ENCODE results near the gene CHMP1B. TPM values are rescaled to one million over a fixed set of nuclear protein-coding genes. Genes with fewer than 3 reads are reported as not detected.
"Not testable (repeated sequence)": the region's sequence is repeated elsewhere in the genome, so short reads cannot be mapped to it uniquely, and the experiment has no call there.

Gene CHMP1B
- polyA plus RNA-seq, 4 donors = 50.5 to 54.8 (median 53.7) TPM

DNA sequence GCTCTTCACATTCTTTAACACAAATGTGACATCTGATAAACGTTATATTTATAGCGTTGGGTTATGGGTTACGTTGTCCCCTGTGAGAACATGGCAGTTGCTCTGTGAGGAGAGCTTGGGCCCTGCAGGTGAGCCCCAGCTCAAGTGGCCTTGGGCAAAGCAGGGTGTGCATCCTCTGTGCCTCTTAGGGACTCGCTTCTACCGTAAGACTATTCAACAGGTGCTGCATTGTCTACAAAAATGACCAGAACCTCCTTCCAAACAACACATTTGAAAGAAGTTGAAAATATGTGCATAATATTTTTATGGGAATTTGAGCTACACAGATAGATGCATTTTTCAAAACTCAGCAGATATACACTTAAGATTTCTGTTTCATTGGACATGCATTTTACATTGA is 16.4 kb upstream of the CHMP1B start:
- no peak for DNase-seq (ENCODE audit: low read depth in 4 of 4, low spot score in 3 of 4)

DNA sequence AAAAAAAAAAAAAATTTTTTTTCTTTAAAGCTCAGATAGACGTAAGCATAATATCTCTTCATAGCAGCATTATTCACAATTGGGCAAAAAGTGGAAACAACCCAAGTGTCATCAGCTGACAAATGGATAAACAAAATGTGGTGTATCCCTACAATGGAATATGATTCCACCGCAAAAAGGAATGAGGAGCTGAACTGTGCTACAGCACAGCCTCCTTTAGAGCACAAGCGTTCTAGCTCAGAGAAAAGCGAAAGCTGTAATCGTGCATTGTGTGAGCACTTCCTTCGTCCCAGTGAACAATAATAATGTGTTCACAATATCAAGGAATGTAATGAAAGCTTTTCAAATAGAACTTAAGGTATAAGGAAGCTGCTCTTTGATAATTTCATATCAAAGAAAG is 11.7 kb upstream of the CHMP1B start:
- DNase-seq (ENCODE audit: low read depth in 4 of 4, low spot score in 3 of 4) = no peak

DNA sequence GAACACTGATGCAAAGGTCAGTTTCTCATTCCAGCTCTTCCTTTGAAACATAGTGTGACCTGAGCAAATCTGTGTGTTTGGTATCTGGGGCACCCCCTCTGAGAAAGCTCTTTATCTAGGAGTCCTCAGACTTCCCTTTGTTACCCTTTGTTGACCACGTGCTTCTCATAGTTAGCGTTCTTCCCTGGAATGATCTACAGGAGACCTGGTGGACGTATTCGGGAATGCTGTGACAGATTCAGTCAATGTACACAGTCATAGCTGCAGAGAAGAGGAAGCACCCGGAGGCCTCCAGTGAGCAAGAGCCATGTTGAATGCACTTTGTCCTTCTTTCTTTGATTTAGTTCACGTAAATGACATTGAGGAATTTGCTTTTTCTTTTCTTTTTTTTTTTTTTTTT is 10.7 kb upstream of the CHMP1B start:
- no peak for DNase-seq (ENCODE audit: low read depth in 4 of 4, low spot score in 3 of 4)

DNA sequence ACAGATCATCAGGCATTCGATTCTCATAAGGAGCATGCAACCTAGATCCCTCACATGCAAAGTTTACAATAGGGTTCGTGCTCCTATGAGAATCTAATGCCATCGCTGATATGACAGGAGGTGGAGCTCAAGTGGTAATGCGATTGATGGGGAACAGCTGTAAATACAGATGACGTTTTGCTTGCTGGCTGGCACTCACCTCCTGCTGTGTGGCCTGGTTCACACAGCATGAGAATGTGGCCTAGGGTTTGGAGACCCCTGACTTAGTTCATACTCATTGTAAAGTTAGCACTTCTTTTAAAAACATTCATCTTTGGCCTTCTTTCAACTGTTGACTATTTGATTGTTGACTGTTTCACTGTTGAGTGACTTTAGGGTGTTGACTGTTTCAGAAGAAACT is 8.7 kb upstream of the CHMP1B start:
- DNase-seq (ENCODE audit: low read depth in 4 of 4, low spot score in 3 of 4) = no peak

DNA sequence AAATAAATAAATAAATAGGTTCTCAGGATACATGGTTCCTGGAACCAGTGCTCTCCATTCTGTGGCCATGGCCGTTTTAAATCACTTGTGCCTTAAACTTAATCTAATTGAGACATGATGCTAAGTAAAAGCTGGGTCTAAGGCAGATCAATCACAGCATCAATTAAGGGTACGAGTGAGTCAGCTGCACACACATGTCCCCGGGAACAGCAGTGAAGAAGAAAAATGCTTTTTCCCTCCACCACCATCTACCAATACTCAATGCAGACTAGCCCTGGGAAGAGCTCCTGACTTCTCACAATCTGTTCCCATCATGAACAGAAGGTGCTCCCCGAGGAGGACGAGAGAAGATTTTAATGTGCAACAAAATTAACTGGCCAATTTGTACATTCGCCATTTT is 6.8 kb upstream of the CHMP1B start:
- DNase-seq (ENCODE audit: low read depth in 4 of 4, low spot score in 3 of 4) = no peak

DNA sequence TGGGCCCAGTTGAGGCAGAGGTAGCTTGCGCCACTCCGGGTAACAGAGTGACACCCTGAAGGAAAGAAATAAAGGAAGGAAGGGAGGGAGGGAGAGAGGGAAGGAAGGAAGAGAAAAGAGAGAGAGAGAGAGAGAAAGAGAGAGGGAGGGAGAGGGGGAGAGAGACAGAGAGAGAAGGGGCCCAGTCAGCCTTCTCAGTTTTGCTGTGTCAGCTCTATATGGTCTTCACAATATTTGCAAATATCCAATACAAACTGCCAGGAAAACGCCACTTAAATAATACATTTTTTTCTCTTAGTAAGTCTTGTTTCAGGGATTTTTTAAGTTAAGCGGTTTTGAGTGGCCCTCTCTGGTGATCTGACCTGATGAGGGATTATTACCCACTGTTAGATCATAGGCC is 5.6 kb upstream of the CHMP1B start:
- no peak for DNase-seq (ENCODE audit: low read depth in 4 of 4, low spot score in 3 of 4)

DNA sequence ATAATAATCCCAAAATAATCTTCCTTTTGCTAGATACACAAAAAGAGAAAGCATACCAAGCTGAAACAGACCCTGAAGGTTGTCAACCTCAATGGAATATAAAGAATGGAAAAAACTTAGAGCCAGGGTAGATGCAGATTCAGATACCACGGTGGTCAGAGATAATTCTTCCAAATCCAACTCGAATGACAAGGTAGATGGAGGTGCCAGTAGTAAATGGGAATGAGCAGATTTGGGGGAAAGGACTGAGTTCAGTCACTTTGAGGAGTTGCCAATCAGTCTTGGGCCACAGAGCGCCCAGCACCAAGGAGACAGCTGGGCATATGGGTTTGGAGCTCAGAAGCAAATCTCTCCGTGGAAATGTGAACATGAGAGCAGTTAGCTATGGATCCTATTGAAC is 3.4 kb upstream of the CHMP1B start:
- no peak for DNase-seq (ENCODE audit: low read depth in 4 of 4, low spot score in 3 of 4)

DNA sequence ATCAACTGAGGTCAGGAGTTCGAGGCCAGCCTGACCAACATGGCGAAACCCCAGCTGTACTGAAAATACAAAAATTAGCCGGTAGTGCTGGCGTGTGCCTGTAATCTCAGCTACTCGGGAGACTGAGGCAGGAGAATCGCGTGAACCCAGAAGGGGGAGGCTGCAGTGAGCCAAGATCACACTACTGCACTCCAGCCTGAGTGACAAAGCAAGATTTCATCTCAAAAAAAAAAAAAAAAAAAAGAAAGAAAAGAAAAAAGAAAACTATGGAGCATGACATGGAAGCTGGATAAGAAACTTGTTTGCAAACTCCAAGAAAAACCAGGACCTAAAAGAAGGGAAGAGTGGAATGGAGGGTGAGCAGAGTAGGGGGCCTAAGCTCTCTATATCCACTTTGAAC is 1.9 kb upstream of the CHMP1B start:
- DNase-seq (ENCODE audit: low read depth in 4 of 4, low spot score in 3 of 4) = no peak

DNA sequence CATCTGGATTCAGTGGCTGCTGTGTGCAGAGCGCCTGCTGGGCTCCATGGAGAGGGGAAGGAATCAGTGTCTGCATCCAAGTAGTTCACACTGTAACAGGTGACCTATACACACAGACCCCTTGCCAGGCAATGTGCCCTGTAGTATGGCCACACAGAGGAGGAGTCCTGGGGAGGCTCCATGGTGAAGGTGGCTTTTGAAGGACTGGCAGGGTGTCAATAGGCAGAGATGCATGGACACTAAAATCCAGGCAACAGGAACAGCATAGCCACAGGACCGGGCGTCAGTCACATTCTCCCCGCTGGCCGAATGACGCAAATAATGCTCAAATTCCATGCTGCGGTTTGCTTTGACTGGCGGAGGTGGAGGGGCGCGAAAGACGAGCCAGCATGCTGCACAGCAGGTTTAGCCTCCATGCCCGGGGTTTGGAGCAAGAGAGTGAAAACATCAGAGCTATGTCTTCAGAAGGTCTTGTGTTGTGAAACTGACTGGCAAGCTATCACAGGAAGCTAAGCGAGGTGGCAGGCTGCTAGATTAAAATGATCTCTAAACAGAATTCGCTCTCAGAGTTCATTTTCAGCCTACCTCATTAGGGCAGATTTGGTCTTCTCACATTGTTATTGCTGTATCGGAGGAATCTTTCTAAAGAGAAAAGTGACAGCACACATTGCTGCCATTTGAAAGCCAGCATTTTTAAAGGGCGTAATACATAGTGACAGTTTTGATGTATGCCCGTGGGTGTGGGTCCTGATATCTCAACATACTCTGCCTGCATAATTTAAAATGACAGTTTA is 1.2 kb upstream of the CHMP1B start:
- peak in 3 of 4 donors; percentile 32 to 43 (median 36) for DNase-seq (ENCODE audit: low read depth in 4 of 4, low spot score in 3 of 4)

DNA sequence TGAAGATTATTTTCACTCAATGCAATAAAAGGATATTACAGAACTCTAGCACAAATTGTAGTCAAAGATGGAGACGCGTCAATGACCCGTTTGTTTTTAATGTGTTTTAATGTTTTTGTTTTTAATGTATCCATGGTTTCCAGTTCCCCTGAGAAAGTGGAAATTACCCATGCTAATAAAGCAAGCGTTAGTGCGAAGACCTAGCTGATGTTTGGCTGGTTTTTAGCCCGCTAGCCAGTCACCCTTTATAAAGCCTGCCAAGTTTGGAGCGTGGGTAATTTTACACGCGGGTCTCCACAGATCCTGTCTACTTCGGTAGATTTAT is 430 bp upstream of the CHMP1B start:
- DNase-seq (ENCODE audit: low read depth in 4 of 4, low spot score in 3 of 4) = no peak

DNA sequence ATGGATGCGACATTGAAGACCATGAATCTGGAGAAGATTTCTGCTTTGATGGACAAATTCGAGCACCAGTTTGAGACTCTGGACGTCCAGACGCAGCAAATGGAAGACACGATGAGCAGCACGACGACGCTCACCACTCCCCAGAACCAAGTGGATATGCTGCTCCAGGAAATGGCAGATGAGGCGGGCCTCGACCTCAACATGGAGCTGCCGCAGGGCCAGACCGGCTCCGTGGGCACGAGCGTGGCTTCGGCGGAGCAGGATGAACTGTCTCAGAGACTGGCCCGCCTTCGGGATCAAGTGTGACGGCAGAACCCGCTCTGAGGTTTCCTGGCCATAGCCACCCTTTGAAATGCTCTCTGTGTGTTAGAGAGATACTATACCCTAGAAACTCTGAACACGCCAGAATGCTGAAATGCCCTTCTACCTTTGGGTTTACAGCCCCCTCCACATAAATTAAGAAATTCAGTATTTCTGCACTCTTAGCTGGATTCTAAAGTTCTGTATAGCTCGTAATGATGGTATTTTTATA is 659 bp downstream of the CHMP1B start:
- DNase-seq (ENCODE audit: low read depth in 4 of 4, low spot score in 3 of 4) = peak in 2 of 4 donors; percentile 19 to 27

DNA sequence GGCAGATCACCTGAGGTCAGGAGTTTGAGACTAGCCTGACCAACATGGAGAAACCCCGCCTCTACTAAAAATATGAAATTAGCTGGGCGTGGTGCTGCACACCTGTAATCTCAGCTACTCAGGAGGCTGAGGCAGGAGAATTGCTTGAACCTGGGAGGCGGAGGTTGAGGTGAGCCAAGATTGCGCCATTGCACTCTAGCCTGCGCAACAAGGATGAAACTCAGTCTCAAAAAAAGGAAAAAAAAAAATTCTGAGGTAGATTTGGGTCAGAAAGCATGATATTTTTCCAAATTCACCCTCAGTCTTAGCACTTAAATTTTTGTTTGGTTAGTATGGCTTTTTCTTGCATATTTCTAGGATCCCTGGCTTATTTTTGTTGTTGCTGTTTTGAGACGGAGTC is 3.3 kb downstream of the CHMP1B start:
- not testable (repeated sequence) for DNase-seq (ENCODE audit: low read depth in 4 of 4, low spot score in 3 of 4)

DNA sequence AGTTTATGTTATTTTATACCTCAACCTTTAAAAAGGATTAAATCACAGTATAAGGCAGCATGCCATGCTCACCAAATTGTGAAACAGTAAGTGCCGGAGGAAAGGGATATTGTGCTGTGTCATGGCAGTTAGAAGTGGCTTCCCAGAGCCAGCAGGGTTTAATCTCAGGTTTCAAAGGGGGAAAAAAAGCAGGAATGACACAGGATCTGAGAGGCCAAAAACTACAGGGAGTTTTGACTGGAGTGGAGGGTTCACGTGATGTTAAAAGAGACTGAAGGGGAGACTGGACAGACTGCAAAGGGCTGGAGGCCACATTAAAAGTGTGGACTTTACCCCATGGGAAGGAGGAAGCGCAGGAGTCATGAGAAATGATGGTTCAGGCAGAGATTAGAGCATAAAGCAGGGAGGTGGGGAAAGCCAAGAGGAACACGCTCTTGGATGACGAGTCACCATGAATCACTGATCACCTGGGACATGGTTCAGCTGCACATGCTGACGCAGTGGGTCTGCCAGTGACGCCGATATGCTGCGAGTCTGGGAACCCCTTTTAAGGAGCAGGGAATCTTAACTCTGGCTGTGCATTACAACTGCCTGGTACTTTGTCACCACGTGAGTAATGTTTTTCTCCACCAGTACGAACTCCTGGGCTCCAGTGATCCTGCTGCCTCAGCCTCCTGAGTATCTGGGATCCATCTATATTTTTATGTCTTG is 6.1 kb downstream of the CHMP1B start:
- peak in 3 of 4 donors; percentile 11 to 54 (median 13) for DNase-seq (ENCODE audit: low read depth in 4 of 4, low spot score in 3 of 4)

DNA sequence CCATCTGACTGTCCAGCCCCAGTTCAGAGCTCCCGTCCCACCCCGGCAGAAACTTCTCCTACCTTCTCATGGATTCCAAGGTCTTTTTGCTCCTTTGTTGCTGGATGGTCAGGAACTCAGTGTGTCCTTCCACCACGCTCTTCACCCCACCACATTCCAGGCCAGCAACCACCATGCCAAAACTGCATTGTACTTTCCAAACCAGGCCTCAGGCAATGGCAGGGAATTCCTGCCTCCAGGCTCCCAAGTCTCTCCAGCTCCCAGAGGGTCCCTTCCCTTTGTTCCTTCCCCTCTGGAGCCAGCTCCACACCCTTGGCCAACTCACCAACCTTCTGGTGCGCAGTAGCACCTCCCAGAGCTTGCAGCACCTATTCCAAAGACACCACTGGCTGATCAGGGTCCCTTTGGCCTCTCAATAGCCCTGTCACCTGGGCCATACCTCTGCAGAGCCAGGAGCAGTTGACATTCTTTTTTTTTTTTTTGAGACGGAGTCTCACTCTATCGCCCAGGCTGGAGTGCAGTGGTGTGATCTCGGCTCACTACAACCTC is 8.1 kb downstream of the CHMP1B start:
- no peak for DNase-seq (ENCODE audit: low read depth in 4 of 4, low spot score in 3 of 4)

DNA sequence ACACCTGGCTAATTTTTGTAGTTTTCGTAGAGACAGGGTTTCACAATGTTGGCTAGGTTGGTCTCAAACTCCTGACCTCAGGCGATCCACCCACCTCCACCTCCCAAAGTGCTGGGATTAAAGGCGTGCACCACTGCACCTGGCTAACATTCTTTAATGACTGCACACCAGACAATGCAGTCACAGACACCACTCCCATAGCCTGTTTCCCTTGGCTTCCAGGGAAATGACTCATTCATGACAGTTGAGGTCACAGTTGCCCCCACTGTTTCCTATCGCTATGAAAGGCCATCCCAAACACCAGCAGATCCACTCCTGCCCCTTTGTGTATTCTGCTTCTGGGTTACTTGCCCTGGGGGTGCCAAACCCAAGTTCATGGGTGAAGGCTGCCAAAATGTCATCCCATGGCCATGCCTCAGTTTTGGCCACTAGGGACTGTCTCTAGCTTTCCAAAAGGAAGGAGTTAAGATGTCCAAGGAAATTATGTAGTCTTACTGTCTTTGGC is 8.7 kb downstream of the CHMP1B start:
- no peak for DNase-seq (ENCODE audit: low read depth in 4 of 4, low spot score in 3 of 4)

DNA sequence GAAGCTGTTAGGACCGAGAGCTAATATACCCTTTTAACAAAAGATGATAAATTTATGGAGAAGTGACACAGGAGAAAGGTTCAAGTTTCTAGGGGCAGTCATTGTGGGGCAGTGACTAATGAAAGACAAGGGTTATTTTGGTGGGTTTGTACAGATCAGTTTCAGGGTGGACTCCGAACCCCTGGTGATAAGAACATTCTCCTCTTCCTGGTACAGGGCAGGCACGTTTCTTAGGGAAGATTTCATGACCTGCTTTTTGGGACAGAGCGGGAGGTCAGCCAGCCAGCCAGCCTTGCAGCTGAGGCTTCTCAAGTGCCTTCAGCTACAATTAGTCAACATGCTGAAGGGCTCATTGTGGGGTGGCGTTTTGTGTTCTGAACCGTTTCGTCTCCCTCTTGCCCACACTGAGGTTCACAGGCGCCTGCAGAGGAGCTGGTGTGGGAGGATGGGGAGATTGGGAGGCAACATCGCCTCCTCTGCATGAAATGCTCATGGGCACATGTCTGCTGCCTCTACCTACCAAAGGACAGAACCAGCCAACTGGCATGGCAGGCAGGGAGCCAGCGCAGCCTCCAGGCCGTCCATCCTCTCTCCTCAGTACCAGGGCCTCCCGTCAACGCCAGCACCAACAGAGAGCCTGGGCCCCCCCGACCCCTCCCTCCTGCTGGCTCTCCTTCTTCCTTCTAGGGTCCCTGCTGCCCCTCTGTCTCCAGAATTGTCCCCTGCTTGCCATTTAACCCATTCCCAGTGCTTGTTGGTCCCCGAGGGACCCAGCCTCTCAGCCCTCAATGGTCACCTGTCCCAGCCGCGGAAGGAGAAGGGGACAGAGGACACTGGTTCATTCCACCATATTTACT is 9.6 kb downstream of the CHMP1B start:
- DNase-seq (ENCODE audit: low read depth in 4 of 4, low spot score in 3 of 4) = no peak

DNA sequence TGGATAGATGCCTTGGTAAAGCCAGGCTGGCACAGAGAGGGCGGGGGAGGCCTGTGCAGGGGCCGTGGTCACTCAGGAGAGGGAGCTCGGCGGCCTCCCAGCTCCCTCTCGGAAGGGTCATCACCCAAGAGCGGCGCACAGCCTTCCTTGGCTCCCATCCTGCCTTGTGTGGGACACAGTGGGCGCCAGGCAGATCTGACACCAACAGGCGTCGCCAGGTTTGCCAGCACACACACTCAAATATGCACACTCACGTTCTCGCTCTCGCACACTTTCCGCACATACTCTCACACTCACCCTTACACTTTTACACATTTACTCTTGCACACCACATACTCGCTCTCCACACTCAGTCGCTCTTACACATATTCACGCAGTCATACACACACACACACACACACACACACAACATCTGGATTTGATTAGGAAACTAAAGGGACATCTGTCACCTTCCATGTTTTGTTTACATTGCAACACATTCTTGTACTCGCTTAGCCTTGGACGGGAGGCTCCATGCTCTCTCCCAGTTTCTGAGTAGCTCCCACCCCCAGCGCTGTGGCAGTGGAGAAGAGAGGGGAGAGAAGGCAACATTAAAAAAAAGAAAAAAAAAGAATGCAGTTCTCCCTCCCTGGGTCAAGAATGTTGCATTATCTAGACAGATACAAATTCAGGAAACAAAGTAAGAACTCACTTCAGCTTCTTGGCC is 10.5 kb downstream of the CHMP1B start:
- no peak for DNase-seq (ENCODE audit: low read depth in 4 of 4, low spot score in 3 of 4)

DNA sequence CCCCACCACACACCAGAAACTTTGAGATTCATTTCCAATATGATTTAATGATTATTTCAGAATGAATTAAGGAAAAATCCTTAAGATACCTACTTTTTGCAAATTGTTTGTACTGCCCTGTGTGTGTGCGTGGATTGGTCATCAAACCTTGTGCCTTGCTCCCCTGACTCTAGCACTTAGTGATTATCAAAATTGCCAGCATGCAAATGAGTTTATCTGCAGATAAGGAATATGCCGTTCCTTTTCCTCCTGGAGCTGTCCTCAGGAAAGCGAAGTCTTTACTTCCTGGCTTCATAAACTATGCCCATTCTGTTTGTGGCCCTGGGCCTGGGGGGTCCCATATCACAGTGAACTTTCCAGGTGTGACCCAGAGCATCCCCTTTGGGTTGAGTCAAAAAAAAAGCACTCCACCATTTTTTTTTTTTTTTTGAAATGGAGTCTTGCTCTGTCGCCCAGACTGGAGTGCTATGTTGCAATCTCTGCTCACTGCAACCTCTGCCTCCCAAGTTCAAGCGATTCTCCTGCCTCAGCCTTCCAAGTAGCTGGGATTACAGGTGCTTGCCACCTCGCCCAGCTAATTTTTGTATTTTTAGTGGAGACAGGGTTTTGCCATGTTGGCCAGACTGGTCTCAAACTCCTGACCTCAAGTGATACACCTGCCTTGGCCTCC is 11.4 kb downstream of the CHMP1B start:
- DNase-seq (ENCODE audit: low read depth in 4 of 4, low spot score in 3 of 4) = no peak

DNA sequence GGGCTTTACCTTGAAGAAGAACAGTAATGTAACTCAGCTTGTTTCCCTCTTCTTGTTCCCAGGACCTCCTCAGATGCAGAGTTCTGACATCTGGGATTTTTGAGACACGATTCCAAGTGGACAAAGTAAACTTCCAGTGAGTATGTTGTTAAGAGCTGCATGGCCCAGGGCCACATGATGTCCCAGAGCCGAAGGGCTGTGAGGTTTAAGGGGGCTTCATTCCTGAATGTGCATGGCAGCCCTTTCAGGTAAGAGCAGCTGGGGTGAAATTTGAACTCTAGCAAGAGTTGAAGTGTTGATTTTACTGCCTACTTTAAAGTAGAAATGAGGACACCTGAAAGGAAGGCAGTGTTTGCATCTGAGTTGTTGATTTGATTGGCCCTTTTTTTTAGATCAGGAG is 13.3 kb downstream of the CHMP1B start:
- no peak for DNase-seq (ENCODE audit: low read depth in 4 of 4, low spot score in 3 of 4)

DNA sequence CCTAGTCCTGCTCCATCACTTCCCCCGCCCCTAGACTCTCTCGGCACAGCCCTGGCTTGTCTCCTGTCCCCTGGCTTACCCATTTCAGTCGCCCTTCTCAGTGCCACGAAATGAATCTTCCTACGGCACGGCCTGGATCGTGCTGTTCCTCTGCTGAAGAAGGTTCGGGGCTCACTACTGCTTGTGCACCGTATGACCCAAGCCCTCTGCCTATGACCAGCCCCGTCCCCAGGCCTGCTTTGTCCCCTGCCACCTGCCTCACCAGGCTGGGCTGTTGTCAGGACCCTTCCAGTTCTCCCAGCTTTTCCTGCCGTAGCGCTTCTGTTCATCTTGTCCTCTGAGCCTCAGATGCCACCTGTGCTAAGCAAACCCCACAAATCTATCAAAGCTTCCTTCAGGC is 13.9 kb downstream of the CHMP1B start:
- DNase-seq (ENCODE audit: low read depth in 4 of 4, low spot score in 3 of 4) = no peak
